Ovary (tissue), 9 donors: ENCODE measurements around the gene CLDN19. TPM values are rescaled to one million over a fixed set of nuclear protein-coding genes. Genes with fewer than 3 reads are reported as not detected.

Source experiments
- DNase-seq, 5 donors: peaks; one replicate each; pipeline ENCODE4 v3.0.0-alpha.2; 2019 to 2020
- H3K27ac ChIP-seq, 2 donors: fragments of 200-600 bp; one replicate each; pipeline versions ENCODE4 v1.5.1 to v1.8.0; 2019 to 2022
- H3K27me3 ChIP-seq: fragments of 200-600 bp; one replicate; pipeline ENCODE4 v1.8.0; 2022
- H3K36me3 ChIP-seq: fragments of 200-600 bp; sonication (generic); one replicate; pipeline ENCODE4 v1.5.1; 2019
- H3K4me1 ChIP-seq: one replicate; pipeline ENCODE4 v1.8.1; 2013; ENCODE audit warnings: mild to moderate bottlenecking, moderate library complexity; ENCODE audit not compliant: insufficient read depth
- H3K4me3 ChIP-seq: fragments of 200-600 bp; sonication (generic); one replicate; pipeline ENCODE4 v1.5.1; 2017
- H3K9me3 ChIP-seq, 2 donors: fragments of 200-600 bp in 1 of 2; sonication (generic) in 1 of 2; one replicate each; pipeline versions ENCODE4 v1.5.1 to v1.8.1; 2013 to 2019; ENCODE audit warnings: mild to moderate bottlenecking in 1 of 2, moderate library complexity in 1 of 2
- EP300 ChIP-seq: sonication (generic); formaldehyde crosslinking; IDR thresholded peaks from one replicate; pipeline ENCODE4 v1.6.1; 2017; ENCODE audit warnings: antibody characterized with exemption
- POLR2A ChIP-seq: fragments of 450-650 bp; IDR thresholded peaks from one replicate; pipeline ENCODE4 v1.6.1; 2017; ENCODE audit warnings: antibody characterized with exemption, mild to moderate bottlenecking, moderate library complexity
- WGBS, 3 donors: extraction: QIAGEN DNeasy Blood & Tissue Kit in 1 of 3; methylation state at CpG; one replicate each; pipeline versions ENCODE4 v1.1.5 to v1.1.7; 2013 to 2017; 5-methylcytosine and 5-hydroxymethylcytosine counted together
- intact Hi-C, 4 donors: fragments of 100-400 bp; cut with DNase I; formaldehyde crosslinking; loops; one replicate each; pipeline versions ENCODE4 v1.11.0 to v1.15.1; 2022 to 2023
- polyA plus RNA-seq, 2 donors: library from polyadenylated mRNA; stranded (reverse); fragments of 200-250 nt in 1 of 2; fragments of 350-450 nt in 1 of 2; fragmentation: Illumina TruSeq in 1 of 2; extraction: RNeasy Lipid Tissue Mini Kit (QIAGEN cat#74804) in 1 of 2; gene quantifications; one replicate each; pipeline ENCODE4 v1.2.3, GENCODE V29; 2013 to 2014
- total RNA-seq, 7 donors: library from RNA; depleted of rRNA in 2 of 7; stranded (reverse); fragments of >200 nt in 2 of 7; fragmentation: NEBNext Ultra II Directional in 3 of 7; extraction: Animal tissue kit (Norgen Biotek cat#: 25700) in 3 of 7; gene quantifications; one replicate each; pipeline versions ENCODE4 v1.1.0 to v1.2.4, GENCODE V29; 2016 to 2023
- TF ChIP-seq, protein P1 (sequence below), 3 donors: fragments of 450-650 bp in 2 of 3; fragments of 200-600 bp in 1 of 3; IDR thresholded peaks; one replicate each; pipeline versions ENCODE4 v1.5.1 to v1.8.0; 2016 to 2022; ENCODE audit warnings: antibody characterized with exemption in 3 of 3, mild to moderate bottlenecking in 1 of 3
- donor health status: DM: no; HTN: no; CAD: no; lungs with moderate emphysema.
- donor health status: DM: no; HTN: no; CAD: no.
- donor health status: Bipolar disorder and iron deficiency.
- donor health status: DM: yes; HTN: yes; CAD: no.
- donor health status: DM: no; HTN: no; CAD: no.
- donor health status: DM: yes; HTN: yes; CAD: no.

CLDN19 gene
- total and polyA plus RNA-seq, 9 donors = 0.07 to 0.52 (median 0.24) TPM; not detected in 6

DNA sequence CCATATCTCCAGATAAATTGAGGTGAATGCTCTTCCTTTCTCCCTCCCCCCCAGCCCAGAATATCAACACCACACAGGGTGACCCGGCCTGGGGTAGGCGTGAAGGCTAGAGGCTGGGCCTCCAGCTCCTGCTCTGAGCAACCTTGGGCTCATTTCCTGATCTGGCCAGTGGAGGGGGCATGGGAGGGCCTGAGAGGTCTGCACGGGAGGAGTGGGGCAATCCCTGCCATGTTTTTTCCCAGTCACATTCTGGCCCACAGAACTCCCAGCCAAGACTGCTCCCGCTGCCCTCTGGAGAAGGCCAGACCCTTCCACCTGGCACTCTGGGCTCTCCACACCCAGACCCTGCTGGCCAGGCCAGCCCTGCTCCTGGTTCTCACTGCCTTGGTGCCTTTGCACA is 3.9 kb downstream of the CLDN19 start:
- DNase-seq = no peak
- H3K36me3 ChIP-seq = no peaks in the 10 kb centered on the region
- H3K9me3 ChIP-seq = no peaks in the 10 kb centered on the region
- TF ChIP-seq EP300 = no peak
- TF ChIP-seq POLR2A = no peak
- TF ChIP-seq, protein P1, sequence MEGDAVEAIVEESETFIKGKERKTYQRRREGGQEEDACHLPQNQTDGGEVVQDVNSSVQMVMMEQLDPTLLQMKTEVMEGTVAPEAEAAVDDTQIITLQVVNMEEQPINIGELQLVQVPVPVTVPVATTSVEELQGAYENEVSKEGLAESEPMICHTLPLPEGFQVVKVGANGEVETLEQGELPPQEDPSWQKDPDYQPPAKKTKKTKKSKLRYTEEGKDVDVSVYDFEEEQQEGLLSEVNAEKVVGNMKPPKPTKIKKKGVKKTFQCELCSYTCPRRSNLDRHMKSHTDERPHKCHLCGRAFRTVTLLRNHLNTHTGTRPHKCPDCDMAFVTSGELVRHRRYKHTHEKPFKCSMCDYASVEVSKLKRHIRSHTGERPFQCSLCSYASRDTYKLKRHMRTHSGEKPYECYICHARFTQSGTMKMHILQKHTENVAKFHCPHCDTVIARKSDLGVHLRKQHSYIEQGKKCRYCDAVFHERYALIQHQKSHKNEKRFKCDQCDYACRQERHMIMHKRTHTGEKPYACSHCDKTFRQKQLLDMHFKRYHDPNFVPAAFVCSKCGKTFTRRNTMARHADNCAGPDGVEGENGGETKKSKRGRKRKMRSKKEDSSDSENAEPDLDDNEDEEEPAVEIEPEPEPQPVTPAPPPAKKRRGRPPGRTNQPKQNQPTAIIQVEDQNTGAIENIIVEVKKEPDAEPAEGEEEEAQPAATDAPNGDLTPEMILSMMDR (IDR thresholded peaks at IDR 0.05) = no peak
- WGBS, 3 donors = 58 to 71% (median 61%) methylated on average over 4 of the region's 4 CpGs
- no peaks in the 10 kb centered on the region for H3K27me3 ChIP-seq
- no peak overlapping the region for H3K27ac ChIP-seq
- H3K4me1 ChIP-seq = no peaks in the 10 kb centered on the region
- H3K4me3 ChIP-seq = no peak overlapping the region
- intact Hi-C loops = no loop called here

GRCh38 chr1:42735477-42736105 is 4.4 kb downstream of the CLDN19 start:
- Histone ChIP-seq H3K4me1 (no peaks in the 10 kb centered on the region), H3K9me3 (no peaks in the 10 kb centered on the region), H3K27me3 (no peaks in the 10 kb centered on the region), H3K27ac (no peak overlapping the region), H3K36me3 (no peaks in the 10 kb centered on the region), H3K4me3 (no peak overlapping the region)
- WGBS, 3 donors = 73 to 88% (median 78%) methylated on average over 13 to 14 of the region's 14 CpGs
- intact Hi-C loops = no loop called here
- DNase-seq = no peak
- TF ChIP-seq POLR2A (no peak), EP300 (no peak)
- TF ChIP-seq, protein P1 (IDR thresholded peaks at IDR 0.05) = no peak

GRCh38 chr1:42735056-42735455 is 5.0 kb downstream of the CLDN19 start:
- Histone ChIP-seq H3K4me1 (no peaks in the 10 kb centered on the region), H3K27ac (no peak overlapping the region), H3K36me3 (no peaks in the 10 kb centered on the region), H3K27me3 (no peaks in the 10 kb centered on the region), H3K4me3 (no peak overlapping the region), H3K9me3 (no peaks in the 10 kb centered on the region)
- TF ChIP-seq POLR2A (no peak), EP300 (no peak)
- TF ChIP-seq, protein P1 (IDR thresholded peaks at IDR 0.05) = no peak
- intact Hi-C loops = no loop called here
- WGBS, 3 donors = 68 to 82% (median 72%) methylated on average over 11 of the region's 11 CpGs
- no peak for DNase-seq

DNA sequence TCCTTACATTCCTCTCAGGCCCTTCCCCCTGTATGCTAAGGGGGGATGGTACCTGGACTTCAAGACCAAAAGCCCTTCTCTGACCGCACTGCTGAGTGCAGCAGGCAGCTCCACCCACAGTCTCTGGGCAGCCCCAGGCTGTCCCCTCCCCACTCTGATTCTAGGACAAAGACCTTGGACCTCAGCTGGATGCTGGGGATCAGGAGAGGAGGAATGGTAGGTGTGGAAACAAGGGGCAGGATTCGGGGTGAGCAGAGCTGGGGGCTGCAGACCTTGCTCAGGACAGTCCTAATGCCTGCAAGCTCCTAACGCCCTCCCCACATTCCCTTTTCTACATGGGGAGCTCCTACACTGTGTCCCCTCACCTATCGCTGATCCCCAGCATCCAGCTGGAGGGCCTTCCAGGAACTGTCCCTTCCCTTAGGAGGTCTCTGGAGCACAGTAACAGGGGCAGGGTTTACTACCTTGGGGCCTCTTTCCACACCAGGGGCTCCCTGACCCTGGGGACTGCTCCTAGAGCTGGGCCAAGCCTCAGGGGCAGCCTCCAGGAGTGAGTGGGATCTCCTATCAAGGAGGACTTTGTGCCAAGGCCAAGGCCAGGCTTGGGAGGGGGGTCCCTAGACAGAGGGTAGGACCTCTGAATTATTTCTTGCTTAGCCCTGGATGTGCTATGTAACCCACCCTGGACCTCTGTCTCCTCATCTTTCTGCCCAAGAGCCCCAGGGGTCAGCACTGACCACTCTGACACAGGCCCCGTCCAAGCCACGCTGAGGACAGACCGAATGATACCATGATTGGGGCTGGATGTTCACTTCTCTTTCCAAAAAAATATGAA is 5.6 kb downstream of the CLDN19 start:
- intact Hi-C loops = no loop called here
- TF ChIP-seq, protein P1 (IDR thresholded peaks at IDR 0.05) = no peak
- TF ChIP-seq EP300 (no peak), POLR2A (no peak)
- H3K27ac ChIP-seq = no peak overlapping the region
- H3K9me3 ChIP-seq = no peaks in the 10 kb centered on the region
- H3K4me1 ChIP-seq = no peaks in the 10 kb centered on the region
- 83 to 86% (median 85%) methylated on average over 7 of the region's 7 CpGs for WGBS, 3 donors
- DNase-seq = no peak
- no peaks in the 10 kb centered on the region for H3K36me3 ChIP-seq
- no peak overlapping the region for H3K4me3 ChIP-seq
- no peaks in the 10 kb centered on the region for H3K27me3 ChIP-seq
